ENCODE data around the gene PUM1.

- TF ChIP-seq POLR2AphosphoS5 (IDR thresholded peaks at IDR 0.05; ENCODE audit: borderline replicate concordance, low read depth, low read length) = no peak
- no peak for TF ChIP-seq EZH2 (IDR thresholded peaks at IDR 0.05)
- TF ChIP-seq FOXP2 (optimal IDR thresholded peaks at IDR 0.05; ENCODE audit: control extremely low read depth, extremely low read length, insufficient read depth) = no peak
These were observed 158.7 kb downstream of the PUM1 start for GRCh38 chr1:30906631-30907441.

Data from SK-N-MC (cell line).